Astrocyte (in vitro differentiated cells and primary cell): Measurements from ENCODE around the gene SYNRG. TPM values are rescaled to one million over a fixed set of nuclear protein-coding genes. Genes with fewer than 3 reads are reported as not detected.

ENCODE experiments used
- DNase-seq: peaks from one replicate; pipeline ENCODE4 v3.0.0-alpha.2; 2010; ENCODE audit warnings: low read depth
- FAIRE-seq: peaks from 2 replicates; lab custom pipeline; 2011; peaks lifted over from hg19 to GRCh38; lab: Jason Lieb, UNC
- H2AFZ ChIP-seq: 2 replicates; pipeline ENCODE4 v1.6.0; 2012; ENCODE audit warnings: low read depth, low read length, inconsistent platforms
- H3K27ac ChIP-seq: 2 replicates; pipeline ENCODE4 v1.5.1; 2011; ENCODE audit warnings: low read depth, low read length, inconsistent platforms
- H3K27me3 ChIP-seq: 2 replicates; pipeline ENCODE4 v1.6.0; 2011; ENCODE audit warnings: low read length, inconsistent platforms; ENCODE audit not compliant: insufficient read depth
- H3K36me3 ChIP-seq: 2 replicates; pipeline ENCODE4 v1.5.1; 2011; ENCODE audit warnings: low read length, inconsistent platforms; ENCODE audit not compliant: insufficient read depth
- H3K4me1 ChIP-seq: 2 replicates; pipeline ENCODE4 v1.5.1; 2011; ENCODE audit warnings: low read length, inconsistent platforms; ENCODE audit not compliant: insufficient read depth
- H3K4me2 ChIP-seq: 2 replicates; pipeline ENCODE4 v1.6.0; 2012; ENCODE audit warnings: low read length, inconsistent platforms
- H3K4me3 ChIP-seq: 2 replicates; pipeline ENCODE4 v1.5.1; 2011; ENCODE audit warnings: low read depth, mild to moderate bottlenecking, low read length, inconsistent platforms; ENCODE audit not compliant: insufficient read depth
- H3K79me2 ChIP-seq: 2 replicates; pipeline ENCODE4 v1.6.0; 2012; ENCODE audit warnings: mild to moderate bottlenecking, low read length, inconsistent platforms; ENCODE audit not compliant: insufficient read depth
- H3K9ac ChIP-seq: 2 replicates; pipeline ENCODE4 v1.6.0; 2012; ENCODE audit warnings: mild to moderate bottlenecking, low read length, inconsistent platforms
- H3K9me3 ChIP-seq: 2 replicates; pipeline ENCODE4 v1.5.1; 2012; ENCODE audit warnings: low read depth, mild to moderate bottlenecking, low read length, inconsistent platforms; ENCODE audit not compliant: insufficient read depth
- H4K20me1 ChIP-seq: 2 replicates; pipeline ENCODE4 v1.6.0; 2012; ENCODE audit warnings: low read length, inconsistent platforms; ENCODE audit not compliant: insufficient read depth
- H3K27ac Mint-ChIP-seq: one replicate; pipeline ENCODE4 v1.8.0; 2021; ENCODE audit warnings: mild to moderate bottlenecking, mixed read lengths; ENCODE audit not compliant: unreplicated experiment
- H3K27me3 Mint-ChIP-seq: one replicate; pipeline ENCODE4 v1.8.0; 2021; ENCODE audit warnings: low read depth, mixed read lengths; ENCODE audit not compliant: unreplicated experiment
- H3K36me3 Mint-ChIP-seq: one replicate; pipeline ENCODE4 v1.8.0; 2021; ENCODE audit warnings: low read depth, mixed read lengths; ENCODE audit not compliant: unreplicated experiment
- H3K4me1 Mint-ChIP-seq: one replicate; pipeline ENCODE4 v1.8.0; 2021; ENCODE audit warnings: low read depth, mixed read lengths; ENCODE audit not compliant: unreplicated experiment
- H3K4me3 Mint-ChIP-seq: one replicate; pipeline ENCODE4 v1.8.0; 2021; ENCODE audit warnings: mild to moderate bottlenecking, moderate library complexity, mixed read lengths; ENCODE audit not compliant: unreplicated experiment
- H3K9me3 Mint-ChIP-seq: one replicate; pipeline ENCODE4 v1.8.0; 2021; ENCODE audit warnings: mild to moderate bottlenecking, mixed read lengths; ENCODE audit not compliant: unreplicated experiment
- CTCF ChIP-seq: IDR thresholded peaks from 2 replicates; pipeline ENCODE4 v1.5.1; 2011; ENCODE audit warnings: low read depth, mild to moderate bottlenecking, inconsistent platforms, low read length, moderate library complexity; ENCODE audit not compliant: insufficient read depth
- EZH2 ChIP-seq: IDR thresholded peaks from 2 replicates; pipeline ENCODE4 v1.6.1; 2012; ENCODE audit warnings: mild to moderate bottlenecking, low read length, inconsistent platforms; ENCODE audit not compliant: insufficient read depth
- total RNA-seq: library from RNA; stranded (reverse); gene quantifications from 2 replicates; pipeline ENCODE4 v1.2.1, GENCODE V29; 2021

SYNRG gene
- total RNA-seq, 1 donor from 2014 or later = 31.3 TPM

- Mint-ChIP-seq H3K4me1 (no peaks in the 10 kb centered on the region), H3K36me3 (peaks cover 7% of the 10 kb centered on the region), H3K9me3 (no peaks in the 10 kb centered on the region), H3K4me3 (no peak overlapping the region), H3K27me3 (no peaks in the 10 kb centered on the region), H3K27ac (no peak overlapping the region)
- Histone ChIP-seq H3K36me3 (peaks cover 22% of the 10 kb centered on the region), H3K27me3 (no peaks in the 10 kb centered on the region), H4K20me1 (peaks cover 16% of the 10 kb centered on the region), H3K9me3 (no peaks in the 10 kb centered on the region), H3K79me2 (peaks cover 27% of the 10 kb centered on the region), H3K9ac (no peak overlapping the region), H3K4me3 (no peak overlapping the region), H3K27ac (no peak overlapping the region), H2AFZ (no peak overlapping the region), H3K4me1 (no peaks in the 10 kb centered on the region), H3K4me2 (no peak overlapping the region)
- no peak for TF ChIP-seq CTCF
- TF ChIP-seq EZH2 = no peak
- no peak for DNase-seq
- no peak for FAIRE-seq
Observed at GRCh38 chr17:37598145-37598544, 11.1 kb downstream of the SYNRG start.

- peaks cover 10% of the 10 kb centered on the region for H3K36me3 Mint-ChIP-seq
- H3K27ac ChIP-seq = no peak overlapping the region
- H3K27me3 Mint-ChIP-seq = no peaks in the 10 kb centered on the region
Observed at GRCh38 chr17:37592291-37592690, 16.9 kb downstream of the SYNRG start.

More at GRCh38 chr17:37592291-37592690, 16.9 kb downstream of the SYNRG start:
- FAIRE-seq (no peak), DNase-seq (no peak)
- Mint-ChIP-seq H3K4me1 (no peaks in the 10 kb centered on the region), H3K4me3 (no peak overlapping the region), H3K9me3 (no peaks in the 10 kb centered on the region), H3K27ac (no peak overlapping the region)
- Histone ChIP-seq H3K9me3 (no peaks in the 10 kb centered on the region), H3K4me2 (no peak overlapping the region), H3K4me1 (no peaks in the 10 kb centered on the region), H3K79me2 (peaks cover 51% of the 10 kb centered on the region), H3K9ac (no peak overlapping the region), H3K27me3 (no peaks in the 10 kb centered on the region), H4K20me1 (peaks cover 15% of the 10 kb centered on the region), H3K4me3 (no peak overlapping the region), H2AFZ (no peak overlapping the region), H3K36me3 (peaks cover 16% of the 10 kb centered on the region)
- TF ChIP-seq EZH2 (no peak), CTCF (no peak)
